GM12873 (cell line): ENCODE measurements around the gene ZNF674.

ENCODE experiments used
- TF ChIP-seq, protein P1 (sequence below): IDR thresholded peaks from 2 replicates; pipeline ENCODE4 v1.5.1; 2012; ENCODE audit warnings: low read depth, mild to moderate bottlenecking, moderate library complexity, low read length, control low read depth; ENCODE audit not compliant: insufficient read depth; ENCODE audit errors: missing control alignments

Gene ZNF674

DNA sequence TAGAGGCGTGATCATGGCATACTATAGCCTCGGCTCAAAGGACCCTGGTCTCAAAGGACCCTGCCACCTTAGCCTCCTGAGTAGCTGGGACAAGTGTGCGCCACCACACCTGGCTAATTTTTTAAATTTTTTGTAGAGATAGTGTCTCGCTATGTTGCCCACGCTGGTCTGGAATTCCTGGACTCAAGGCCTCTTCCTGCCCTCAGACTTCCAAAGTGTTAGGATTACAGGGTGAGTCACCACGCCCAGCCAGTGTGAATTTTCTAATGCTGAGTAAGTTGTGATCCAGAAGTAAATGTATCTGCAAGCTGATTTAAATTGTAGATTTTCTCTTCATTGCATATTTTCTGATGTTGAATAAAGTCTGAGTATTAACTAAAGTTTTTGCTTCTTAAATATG is 2.6 kb upstream of the ZNF674 start:
- TF ChIP-seq, protein P1, sequence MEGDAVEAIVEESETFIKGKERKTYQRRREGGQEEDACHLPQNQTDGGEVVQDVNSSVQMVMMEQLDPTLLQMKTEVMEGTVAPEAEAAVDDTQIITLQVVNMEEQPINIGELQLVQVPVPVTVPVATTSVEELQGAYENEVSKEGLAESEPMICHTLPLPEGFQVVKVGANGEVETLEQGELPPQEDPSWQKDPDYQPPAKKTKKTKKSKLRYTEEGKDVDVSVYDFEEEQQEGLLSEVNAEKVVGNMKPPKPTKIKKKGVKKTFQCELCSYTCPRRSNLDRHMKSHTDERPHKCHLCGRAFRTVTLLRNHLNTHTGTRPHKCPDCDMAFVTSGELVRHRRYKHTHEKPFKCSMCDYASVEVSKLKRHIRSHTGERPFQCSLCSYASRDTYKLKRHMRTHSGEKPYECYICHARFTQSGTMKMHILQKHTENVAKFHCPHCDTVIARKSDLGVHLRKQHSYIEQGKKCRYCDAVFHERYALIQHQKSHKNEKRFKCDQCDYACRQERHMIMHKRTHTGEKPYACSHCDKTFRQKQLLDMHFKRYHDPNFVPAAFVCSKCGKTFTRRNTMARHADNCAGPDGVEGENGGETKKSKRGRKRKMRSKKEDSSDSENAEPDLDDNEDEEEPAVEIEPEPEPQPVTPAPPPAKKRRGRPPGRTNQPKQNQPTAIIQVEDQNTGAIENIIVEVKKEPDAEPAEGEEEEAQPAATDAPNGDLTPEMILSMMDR: no peak

DNA sequence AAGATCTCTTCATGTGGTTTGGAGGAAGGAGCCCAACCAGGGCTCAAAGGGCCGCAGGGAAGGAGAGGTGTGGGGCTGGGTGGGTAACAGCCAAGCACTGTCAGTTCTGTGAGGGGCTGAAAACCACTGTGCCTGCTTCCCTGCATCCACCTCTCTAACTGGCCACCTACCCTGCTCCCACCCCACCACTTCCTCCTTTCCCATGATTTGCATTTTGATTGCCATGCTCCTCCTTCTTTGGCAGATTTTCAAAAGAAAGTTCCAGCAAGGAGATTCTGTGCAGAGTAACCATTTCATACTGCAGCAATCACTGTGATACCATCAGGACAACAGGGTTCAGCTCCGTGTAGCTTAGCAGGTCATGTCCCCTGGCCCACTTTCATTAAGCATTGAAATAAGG is 1.8 kb downstream of the ZNF674 start:
- TF ChIP-seq, protein P1: no peak

DNA sequence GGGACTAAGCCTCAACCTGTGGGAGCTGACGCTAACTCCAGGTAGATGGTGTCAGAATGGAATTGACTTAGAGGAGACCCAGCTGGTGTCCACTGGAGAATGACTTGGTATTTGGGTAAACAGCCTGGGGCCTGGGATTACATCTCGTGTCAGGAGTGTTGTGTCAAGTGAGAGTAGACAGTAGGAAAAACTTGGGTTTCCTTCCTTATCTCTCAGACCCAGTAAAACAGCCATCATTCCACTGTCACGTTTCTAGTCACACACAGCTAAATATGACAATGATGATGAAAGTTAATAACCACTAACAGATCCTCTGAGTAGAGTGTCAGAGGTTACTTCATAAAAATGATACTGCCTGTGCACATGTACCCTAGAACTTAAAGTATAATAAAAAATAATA is 13.8 kb downstream of the ZNF674 start:
- TF ChIP-seq, protein P1: no peak

DNA sequence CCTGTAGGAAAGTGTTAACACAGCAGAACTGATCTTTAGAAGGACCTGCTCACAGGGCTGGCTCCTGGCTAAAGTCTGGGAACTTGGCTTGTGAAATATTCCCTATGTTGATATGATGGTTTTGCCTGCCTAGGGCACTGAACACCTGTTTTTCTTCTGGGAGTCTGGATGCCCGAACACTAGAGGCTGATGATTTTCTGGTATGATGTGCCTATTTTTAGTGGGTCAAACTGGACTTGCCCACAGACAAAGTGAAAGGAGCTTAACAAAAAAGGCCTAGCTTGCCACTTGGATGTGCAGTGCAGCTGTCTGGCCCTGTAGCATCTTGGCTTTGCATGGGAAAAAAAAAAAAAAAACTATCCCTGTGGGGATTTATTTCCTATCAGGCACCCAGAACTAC is 39.1 kb downstream of the ZNF674 start:
- TF ChIP-seq, protein P1: no peak

DNA sequence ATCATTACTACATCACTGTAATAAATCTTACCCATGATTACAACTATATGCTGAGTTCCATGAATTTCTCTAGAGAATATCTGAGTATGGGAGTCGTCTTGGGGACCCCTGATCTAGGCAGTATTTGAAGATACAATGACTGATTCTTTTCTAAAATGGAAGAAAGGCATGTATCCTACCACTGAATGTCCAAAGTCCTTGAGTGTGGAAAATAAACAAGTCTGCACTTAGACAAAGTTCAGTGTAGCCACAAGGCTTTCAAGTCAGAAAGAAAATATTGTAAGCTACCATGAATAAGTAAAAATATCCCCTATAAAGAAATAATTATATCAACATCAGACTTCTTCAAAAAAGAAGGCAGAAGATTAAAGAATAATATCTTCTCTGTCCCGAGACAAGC is 42.4 kb downstream of the ZNF674 start:
- TF ChIP-seq, protein P1: no peak

DNA sequence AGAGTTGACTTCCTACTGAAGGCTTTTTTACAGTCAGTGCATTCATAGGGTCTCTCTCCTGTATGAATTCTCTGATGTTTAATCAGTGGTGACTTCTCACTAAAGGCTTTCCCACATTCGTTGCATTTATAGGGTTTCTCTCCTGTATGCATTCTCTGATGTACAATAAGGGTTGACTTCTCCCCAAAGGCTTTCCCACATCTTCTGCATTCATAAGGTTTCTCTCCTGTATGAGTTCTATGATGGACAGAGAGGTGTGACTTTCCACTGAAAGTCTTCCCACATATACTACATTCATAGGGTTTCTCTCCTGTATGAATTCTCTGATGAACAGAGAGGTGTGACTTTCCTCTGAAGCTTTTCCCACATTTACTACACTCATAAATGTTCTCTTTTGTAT is 45.2 kb downstream of the ZNF674 start:
- TF ChIP-seq, protein P1: no peak

DNA sequence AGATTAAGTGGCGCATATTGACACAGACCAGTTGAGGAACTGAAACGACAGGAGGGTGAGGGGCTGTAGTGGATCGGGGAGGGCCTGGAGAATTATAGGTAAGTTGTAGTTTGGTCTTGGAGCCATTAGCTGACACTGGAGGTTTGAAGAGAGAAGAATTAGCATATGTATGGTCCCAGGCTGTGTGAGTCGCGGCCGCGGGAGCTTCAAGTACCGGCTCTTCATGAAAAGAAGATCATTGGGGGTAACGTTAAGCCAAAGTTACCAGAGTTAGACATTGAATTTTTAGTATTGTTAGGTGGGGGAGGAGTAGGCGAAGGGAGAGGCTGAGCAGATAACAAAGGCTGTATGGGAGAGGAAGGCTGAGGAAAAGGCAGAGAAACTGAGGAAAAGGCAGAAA is 56.5 kb downstream of the ZNF674 start:
- TF ChIP-seq, protein P1: no peak
